Sigmoid colon (tissue), 4 donors: ENCODE data around the gene TPI1.

ENCODE experiments used
- CTCF ChIP-seq, 4 experiments: fragments of 450-650 bp in 3 of 4; fragments of 200-600 bp in 1 of 4; IDR thresholded peaks; one replicate each; pipeline ENCODE4 v1.5.1; 2016 to 2019; ENCODE audit warnings: antibody characterized with exemption in 4 of 4, mild to moderate bottlenecking in 3 of 4, moderate library complexity in 2 of 4
- EP300 ChIP-seq, 4 donors: sonication (generic); formaldehyde crosslinking; IDR thresholded peaks; one replicate each; pipeline ENCODE4 v1.6.1; 2017; ENCODE audit warnings: antibody characterized with exemption in 4 of 4
- POLR2A ChIP-seq, 2 donors: fragments of 450-650 bp; IDR thresholded peaks; one replicate each; pipeline ENCODE4 v1.6.1; 2016; ENCODE audit warnings: antibody characterized with exemption in 2 of 2, mild to moderate bottlenecking in 2 of 2, moderate library complexity in 2 of 2

- TF ChIP-seq POLR2A (IDR thresholded peaks at IDR 0.05) (no peak), CTCF (IDR thresholded peaks at IDR 0.05) (no peak), EP300 (IDR thresholded peaks at IDR 0.05) (no peak)
These were observed 21.0 kb downstream of the TPI1 start for GRCh38 chr12:6888360-6888759.
